K562 (cell line): ENCODE measurements around the gene TNC. TPM values are rescaled to one million over a fixed set of nuclear protein-coding genes. Genes with fewer than 3 reads are reported as not detected.
A peak's percentile ranks its signal among the peaks of the same experiment; 100 is the strongest.

Experiments
- CLOCK ChIP-seq: fragments of 250-450 bp; sonication (Bioruptor Pico); IDR thresholded peaks from 2 replicates; pipeline ENCODE4 v1.4.0; 2020; ENCODE audit warnings: mild to moderate bottlenecking, moderate library complexity, borderline replicate concordance
- HMGXB4 ChIP-seq: sonication (generic); formaldehyde crosslinking; IDR thresholded peaks from 2 replicates; pipeline ENCODE4 v1.8.1; 2023; ENCODE audit warnings: mild to moderate bottlenecking, missing genetic modification reagents
- L3MBTL2 ChIP-seq: fragments of 450-650 bp; IDR thresholded peaks from 2 replicates; pipeline ENCODE4 v1.6.1; 2016; ENCODE audit warnings: mild to moderate bottlenecking, moderate library complexity
- NELFE ChIP-seq: IDR thresholded peaks from 2 replicates; pipeline ENCODE4 v1.6.1; 2011; ENCODE audit warnings: mild to moderate bottlenecking; ENCODE audit not compliant: insufficient read depth, insufficient read length
- POLR2G ChIP-seq: fragments of 200-400 bp; formaldehyde crosslinking; IDR thresholded peaks from 2 replicates; pipeline ENCODE4 v1.6.1; 2017; ENCODE audit warnings: low read depth, mild to moderate bottlenecking, antibody characterized with exemption, low read length, moderate library complexity
- RCOR1 ChIP-seq, 2 experiments: IDR thresholded peaks; 2 replicates each; pipeline ENCODE4 v1.6.1; 2012; ENCODE audit warnings: low read depth in 2 of 2, low read length in 2 of 2, borderline replicate concordance in 1 of 2, improper control_type of control experiment in 1 of 2
- SIN3A ChIP-seq, 2 experiments: fragments of 150-350 bp in 1 of 2; IDR thresholded peaks; 2 replicates each; pipeline ENCODE4 v1.6.1; 2011 to 2016; ENCODE audit warnings: borderline replicate concordance in 2 of 2, low read depth in 2 of 2, low read length in 2 of 2, mild to moderate bottlenecking in 2 of 2, moderate library complexity in 2 of 2; ENCODE audit not compliant: control insufficient read depth in 1 of 2
- SMAD4 ChIP-seq: fragments of 250-450 bp; sonication (Bioruptor Pico); conservative IDR thresholded peaks from 2 replicates; pipeline ENCODE4 v1.8.0; 2021; ENCODE audit warnings: inconsistent platforms, mild to moderate bottlenecking, moderate library complexity
- SNAPC5 ChIP-seq: fragments of 250-450 bp; sonication (Bioruptor Pico); IDR thresholded peaks from 2 replicates; pipeline ENCODE4 v1.8.0; 2021; ENCODE audit warnings: moderate library complexity, mild to moderate bottlenecking, inconsistent platforms
- TCF15 ChIP-seq: fragments of 250-450 bp; sonication (Bioruptor Pico); IDR thresholded peaks from 2 replicates; pipeline ENCODE4 v1.8.0; 2022; ENCODE audit warnings: moderate library complexity, mild to moderate bottlenecking, inconsistent platforms
- TRIM24 ChIP-seq, 2 experiments: fragments of 450-650 bp; IDR thresholded peaks; 2 replicates each; pipeline ENCODE4 v1.6.1; 2016
- ZMIZ1 ChIP-seq, 2 experiments: fragments of 150-350 bp in 1 of 2; IDR thresholded peaks; 2 replicates each; pipeline ENCODE4 v1.6.1; 2012 to 2016; ENCODE audit warnings: low read depth in 2 of 2, low read length in 2 of 2, mild to moderate bottlenecking in 1 of 2, moderate library complexity in 1 of 2
- ZNF239 ChIP-seq: fragments of 250-450 bp; sonication (Bioruptor Pico); IDR thresholded peaks from 2 replicates; pipeline ENCODE4 v1.4.0; 2020; ENCODE audit warnings: mild to moderate bottlenecking
- ZNF347 ChIP-seq: fragments of 450-650 bp; formaldehyde crosslinking; IDR thresholded peaks from 2 replicates; pipeline ENCODE4 v1.4.0; 2020; ENCODE audit warnings: low read depth, mild to moderate bottlenecking, moderate library complexity
- ZNF507 ChIP-seq: conservative IDR thresholded peaks from 2 replicates; pipeline ENCODE4 v1.6.1; 2017; ENCODE audit warnings: missing genetic modification characterization, missing compliant biosample characterization
- ZNF589 ChIP-seq: fragments of 200-800 bp; sonication (Bioruptor generic); IDR thresholded peaks from 2 replicates; pipeline ENCODE4 v1.6.1; 2016; ENCODE audit warnings: low read depth, missing genetic modification characterization, missing compliant biosample characterization
- ZNF717 ChIP-seq: fragments of 250-450 bp; sonication (Bioruptor Pico); IDR thresholded peaks from 2 replicates; pipeline ENCODE4 v1.5.0; 2021
- ZNF766 ChIP-seq: fragments of 200-800 bp; sonication (Bioruptor generic); conservative IDR thresholded peaks from 2 replicates; pipeline ENCODE4 v1.6.1; 2016; ENCODE audit warnings: missing genetic modification characterization, missing compliant biosample characterization
- ZNF79 ChIP-seq: fragments of 250-450 bp; sonication (Bioruptor Pico); IDR thresholded peaks from 2 replicates; pipeline ENCODE4 v1.4.0; 2020; ENCODE audit warnings: low read depth, mild to moderate bottlenecking, moderate library complexity
- polyA plus RNA-seq, 8 experiments: library from polyadenylated mRNA; depleted of rRNA in 4 of 8; stranded (reverse) in 5 of 8; unstranded in 3 of 8; fragments of >200 nt; fragmentation: Nextera tagmentation in 2 of 8; fragmentation: Illumina TruSeq in 1 of 8; extraction: Ambion mirVana in 2 of 8; extraction: Trizol in 1 of 8; gene quantifications; 2 replicates each; pipeline versions ENCODE4 v1.2.1 to v1.2.3, GENCODE V29; 2011 to 2014; ENCODE audit warnings: inconsistent platforms in 1 of 8, missing spikeins in 1 of 8
- total RNA-seq, 7 experiments: library from RNA; depleted of rRNA in 6 of 7; stranded (reverse); fragments of >200 nt in 6 of 7; fragmentation: Illumina TruSeq in 2 of 7; extraction: Trizol in 2 of 7; gene quantifications; 2 replicates each; pipeline versions ENCODE4 v1.2.1 to v1.2.3, GENCODE V29; 2011 to 2021; ENCODE audit warnings: low replicate concordance in 1 of 7

Gene TNC
- total and polyA plus RNA-seq, 9 of the 15 experiments (the other 6 are each of a cell fraction or from before 2014, with no cell fraction given) = under 0.01 to 0.29 TPM; not detected in 7

- TF ChIP-seq ZNF79 (CRISPR knock-in tag) (no peak), HMGXB4 (CRISPR knock-in tag) (no peak), ZNF239 (CRISPR knock-in tag) (no peak), TRIM24 (IDR thresholded peaks at IDR 0.05) (peak in 1 of 2 experiments; percentile 81; a peak in 2 of 4 replicates), POLR2G (no peak), NELFE (no peak), SIN3A (IDR thresholded peaks at IDR 0.05; ENCODE audit: borderline replicate concordance in 2 of 2, control insufficient read depth in 1 of 2, low read depth in 2 of 2, low read length in 2 of 2) (no peak), ZNF766 (peak; percentile 93), L3MBTL2 (no peak), ZNF589 (CRISPR knock-in tag) (peak; percentile 72), RCOR1 (IDR thresholded peaks at IDR 0.05; ENCODE audit: borderline replicate concordance in 1 of 2, low read depth in 2 of 2, low read length in 2 of 2) (0 out of 4 replicates have a peak, but pooled peaks of 1 of the 2 experiments have one; percentile 3), ZMIZ1 (IDR thresholded peaks at IDR 0.05; ENCODE audit: low read depth in 2 of 2, low read length in 2 of 2) (no peak), TCF15 (CRISPR knock-in tag) (no peak), ZNF717 (CRISPR knock-in tag) (no peak), SNAPC5 (CRISPR knock-in tag) (no peak), ZNF507 (tag) (no peak), CLOCK (CRISPR knock-in tag) (no peak), ZNF347 (CRISPR knock-in tag) (no peak), SMAD4 (CRISPR knock-in tag) (peak; percentile 12; the same call in 1 of the 2 replicates)
Observed at GRCh38 chr9:115035841-115036612, 81.9 kb downstream of the TNC start (continued).
